ENCODE data around the gene ENTPD1.
A peak's percentile ranks its signal among the peaks of the same experiment; 100 is the strongest.
"Not testable (repeated sequence)": the region's sequence is repeated elsewhere in the genome, so short reads cannot be mapped to it uniquely, and the experiment has no call there.

ENTPD1 gene

DNA sequence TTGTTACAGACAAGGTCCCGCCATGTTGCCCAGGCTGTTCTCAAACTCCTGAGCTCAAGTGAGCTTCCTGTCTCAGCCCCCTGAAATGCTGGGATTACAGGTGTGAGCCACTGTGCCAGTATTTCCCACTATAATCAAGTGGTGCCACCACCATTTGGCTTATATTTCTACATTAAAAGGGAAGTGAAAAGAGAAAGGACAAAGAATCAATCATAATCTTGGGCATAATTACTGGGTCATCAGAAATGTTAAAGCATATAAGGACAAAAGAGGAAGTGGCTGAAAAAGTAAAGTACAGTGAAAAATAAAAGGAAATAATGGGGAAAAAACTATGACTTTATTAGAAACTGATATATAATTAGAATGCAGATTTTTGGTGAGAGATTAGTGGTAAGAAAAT is 25.7 kb upstream of the ENTPD1 start:
- H3K4me3 ChIP-seq (ENCODE audit: low read depth in 1 of 5, low read length in 5 of 5): no peak overlapping the region
- H3K9me3 ChIP-seq (ENCODE audit: control insufficient read depth in 5 of 5, low read length in 5 of 5): peaks cover 0 to 12% (median 9%) of the 10 kb centered on the region in 5 donors
- no peak overlapping the region for H3K9ac ChIP-seq (ENCODE audit: low read length in 5 of 5)
- no peaks in the 10 kb centered on the region for H3K36me3 ChIP-seq (ENCODE audit: control insufficient read depth in 5 of 5, insufficient read depth in 5 of 5, low read length in 5 of 5)
- no peak overlapping the region for H3K27ac ChIP-seq (ENCODE audit: low read depth, low read length)
- peaks cover 0 to 16% (median 0%) of the 10 kb centered on the region in 5 donors for H3K4me1 ChIP-seq (ENCODE audit: control insufficient read depth in 5 of 5, insufficient read depth in 5 of 5, low read length in 5 of 5)
- H3K27me3 ChIP-seq (ENCODE audit: control insufficient read depth in 5 of 5, insufficient read depth in 4 of 5, low read length in 5 of 5): no peaks in the 10 kb centered on the region

DNA sequence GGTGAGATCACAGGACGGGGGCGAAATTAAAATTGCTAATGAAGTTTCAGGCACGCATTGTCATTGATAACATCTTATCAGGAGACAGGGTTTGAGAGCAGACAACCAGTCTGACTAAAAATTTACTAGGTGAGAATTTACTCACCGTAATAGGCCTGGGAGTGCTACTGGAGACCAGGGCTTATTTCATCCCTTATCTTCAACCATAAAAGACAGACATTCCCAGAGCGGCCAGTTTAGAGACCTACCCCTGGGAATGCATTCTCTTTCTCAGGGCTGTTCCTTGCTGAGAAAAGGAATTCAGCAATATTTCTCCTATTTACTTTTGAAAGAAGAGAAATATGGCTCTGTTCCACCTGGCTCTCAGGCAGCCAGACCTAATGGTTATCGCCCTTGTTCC is 23.1 kb upstream of the ENTPD1 start:
- H3K27me3 ChIP-seq (ENCODE audit: control insufficient read depth in 5 of 5, insufficient read depth in 4 of 5, low read length in 5 of 5); H3K4me3 ChIP-seq (ENCODE audit: low read depth in 1 of 5, low read length in 5 of 5); H3K9ac ChIP-seq (ENCODE audit: low read length in 5 of 5); H3K36me3 ChIP-seq (ENCODE audit: control insufficient read depth in 5 of 5, insufficient read depth in 5 of 5, low read length in 5 of 5); H3K27ac ChIP-seq (ENCODE audit: low read depth, low read length): not testable (repeated sequence)
- Histone ChIP-seq H3K9me3 (ENCODE audit: control insufficient read depth in 5 of 5, low read length in 5 of 5) (peaks cover 0 to 12% (median 9%) of the 10 kb centered on the region in 5 donors), H3K4me1 (ENCODE audit: control insufficient read depth in 5 of 5, insufficient read depth in 5 of 5, low read length in 5 of 5) (peaks cover 0 to 16% (median 0%) of the 10 kb centered on the region in 5 donors)

DNA sequence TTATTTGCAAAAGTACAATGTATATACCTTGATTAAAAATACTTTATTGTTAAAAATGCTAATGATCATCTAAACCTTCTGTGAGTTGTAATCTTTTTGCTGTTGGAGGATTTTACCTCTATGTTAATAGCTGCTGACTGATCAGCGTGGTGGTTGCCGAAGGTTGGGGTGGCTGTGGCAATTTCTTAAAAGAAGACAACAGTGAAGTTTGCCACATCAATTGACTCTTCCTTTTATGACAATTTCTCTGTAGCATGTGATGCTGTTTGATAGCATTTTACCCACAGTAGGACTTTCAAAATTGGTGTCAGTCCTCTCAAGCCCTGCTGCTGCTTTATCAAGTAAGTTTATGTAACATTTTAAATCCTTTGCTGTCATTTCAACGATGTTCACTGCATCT is 16.9 kb upstream of the ENTPD1 start:
- Histone ChIP-seq H3K4me3 (ENCODE audit: low read depth in 1 of 5, low read length in 5 of 5) (no peak overlapping the region), H3K9me3 (ENCODE audit: control insufficient read depth in 5 of 5, low read length in 5 of 5) (peaks cover 0 to 1% (median 0%) of the 10 kb centered on the region in 5 donors), H3K36me3 (ENCODE audit: control insufficient read depth in 5 of 5, insufficient read depth in 5 of 5, low read length in 5 of 5) (no peaks in the 10 kb centered on the region), H3K4me1 (ENCODE audit: control insufficient read depth in 5 of 5, insufficient read depth in 5 of 5, low read length in 5 of 5) (peaks cover 0 to 19% (median 0%) of the 10 kb centered on the region in 5 donors), H3K27ac (ENCODE audit: low read depth, low read length) (no peak overlapping the region), H3K27me3 (ENCODE audit: control insufficient read depth in 5 of 5, insufficient read depth in 4 of 5, low read length in 5 of 5) (no peaks in the 10 kb centered on the region), H3K9ac (ENCODE audit: low read length in 5 of 5) (no peak overlapping the region)

DNA sequence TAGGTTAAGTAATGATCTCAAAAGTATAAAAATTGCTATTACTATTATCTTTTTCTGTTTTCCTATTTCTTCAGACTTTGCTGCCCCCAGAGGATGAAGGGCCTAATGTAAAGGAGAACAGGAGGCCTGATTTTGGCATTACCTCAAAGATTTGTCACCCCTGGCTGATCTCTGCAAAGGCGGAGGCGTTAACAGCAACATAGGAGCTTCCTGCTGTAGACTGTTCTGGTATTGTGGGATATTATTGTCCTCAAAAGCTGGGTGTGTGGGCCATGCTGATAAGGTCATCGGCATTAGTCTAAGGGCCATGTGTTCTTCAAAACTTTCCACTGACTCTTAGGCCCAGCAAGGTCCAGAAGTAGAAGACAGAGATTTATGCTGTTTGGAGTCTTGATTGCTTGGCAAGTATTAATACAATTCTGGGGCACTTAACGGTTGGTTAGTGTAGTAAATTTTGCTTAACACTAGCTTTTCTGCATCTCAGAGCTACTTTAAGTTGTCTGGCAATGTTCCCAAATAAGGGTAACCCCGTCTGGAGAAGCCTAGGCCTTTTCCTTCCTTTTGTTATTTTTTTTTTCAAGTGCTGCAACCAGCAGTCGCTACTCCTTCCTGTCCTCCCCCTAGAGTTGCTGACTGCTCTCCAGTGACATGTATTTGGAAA is 14.0 kb upstream of the ENTPD1 start:
- Histone ChIP-seq H3K27ac (ENCODE audit: low read depth, low read length) (peak overlapping the region; percentile 51), H3K9ac (ENCODE audit: low read length in 5 of 5) (no peak overlapping the region), H3K27me3 (ENCODE audit: control insufficient read depth in 5 of 5, insufficient read depth in 4 of 5, low read length in 5 of 5) (no peaks in the 10 kb centered on the region), H3K4me3 (ENCODE audit: low read depth in 1 of 5, low read length in 5 of 5) (no peak overlapping the region), H3K9me3 (ENCODE audit: control insufficient read depth in 5 of 5, low read length in 5 of 5) (no peaks in the 10 kb centered on the region), H3K4me1 (ENCODE audit: control insufficient read depth in 5 of 5, insufficient read depth in 5 of 5, low read length in 5 of 5) (peaks cover 0 to 19% (median 0%) of the 10 kb centered on the region in 5 donors), H3K36me3 (ENCODE audit: control insufficient read depth in 5 of 5, insufficient read depth in 5 of 5, low read length in 5 of 5) (no peaks in the 10 kb centered on the region)

DNA sequence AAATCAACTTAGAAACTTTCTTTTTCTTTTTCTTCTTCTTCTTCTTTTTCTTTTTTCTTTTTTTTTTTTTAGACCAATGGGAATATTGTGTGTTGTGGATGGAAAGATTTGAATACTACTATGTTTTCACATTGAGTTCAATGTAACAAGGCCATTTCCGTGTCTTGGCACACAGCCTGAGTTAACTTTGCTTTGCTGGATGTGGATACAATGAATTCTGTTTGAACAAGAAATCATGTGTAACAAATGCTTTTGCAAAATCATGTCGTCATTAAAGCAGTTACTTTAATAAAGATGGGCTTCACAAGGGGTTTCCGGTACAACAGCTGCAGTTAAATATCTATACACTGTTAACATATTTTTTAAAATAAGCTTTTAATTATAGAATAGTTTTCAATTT is 13.5 kb upstream of the ENTPD1 start:
- Histone ChIP-seq H3K9ac (ENCODE audit: low read length in 5 of 5) (no peak overlapping the region), H3K9me3 (ENCODE audit: control insufficient read depth in 5 of 5, low read length in 5 of 5) (no peaks in the 10 kb centered on the region), H3K27ac (ENCODE audit: low read depth, low read length) (no peak overlapping the region), H3K36me3 (ENCODE audit: control insufficient read depth in 5 of 5, insufficient read depth in 5 of 5, low read length in 5 of 5) (no peaks in the 10 kb centered on the region), H3K4me1 (ENCODE audit: control insufficient read depth in 5 of 5, insufficient read depth in 5 of 5, low read length in 5 of 5) (peaks cover 0 to 19% (median 0%) of the 10 kb centered on the region in 5 donors), H3K4me3 (ENCODE audit: low read depth in 1 of 5, low read length in 5 of 5) (no peak overlapping the region), H3K27me3 (ENCODE audit: control insufficient read depth in 5 of 5, insufficient read depth in 4 of 5, low read length in 5 of 5) (no peaks in the 10 kb centered on the region)

DNA sequence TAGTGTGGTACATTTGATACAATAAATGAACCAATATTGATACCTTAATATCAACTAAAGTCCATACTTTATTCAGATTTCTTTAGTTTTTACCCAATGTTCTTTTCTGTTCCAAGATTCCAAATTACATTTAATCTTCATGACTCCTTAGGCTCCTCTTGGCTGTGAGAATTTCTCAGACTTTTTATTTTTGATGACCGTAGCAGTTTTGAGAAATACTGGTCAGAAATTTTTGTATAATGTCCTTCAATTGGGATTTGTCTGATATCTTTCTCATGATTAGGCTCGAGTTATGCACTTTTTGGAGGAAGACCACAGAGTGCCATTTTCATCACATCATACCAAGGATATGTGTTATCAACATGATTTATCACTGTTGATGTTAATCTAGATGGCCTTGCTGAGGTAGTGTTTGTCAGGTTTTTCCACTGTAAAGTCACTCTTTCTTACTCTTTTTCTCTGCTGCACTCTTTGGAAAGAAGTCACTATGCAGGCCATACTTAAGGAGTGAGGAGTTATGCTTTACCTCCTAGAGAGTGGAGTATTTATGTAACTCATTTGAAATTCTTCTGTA is 12.9 kb upstream of the ENTPD1 start:
- Histone ChIP-seq H3K4me3 (ENCODE audit: low read depth in 1 of 5, low read length in 5 of 5) (no peak overlapping the region), H3K27ac (ENCODE audit: low read depth, low read length) (no peak overlapping the region), H3K9ac (ENCODE audit: low read length in 5 of 5) (no peak overlapping the region), H3K36me3 (ENCODE audit: control insufficient read depth in 5 of 5, insufficient read depth in 5 of 5, low read length in 5 of 5) (no peaks in the 10 kb centered on the region), H3K4me1 (ENCODE audit: control insufficient read depth in 5 of 5, insufficient read depth in 5 of 5, low read length in 5 of 5) (peaks cover 0 to 19% (median 0%) of the 10 kb centered on the region in 5 donors), H3K9me3 (ENCODE audit: control insufficient read depth in 5 of 5, low read length in 5 of 5) (no peaks in the 10 kb centered on the region), H3K27me3 (ENCODE audit: control insufficient read depth in 5 of 5, insufficient read depth in 4 of 5, low read length in 5 of 5) (no peaks in the 10 kb centered on the region)

DNA sequence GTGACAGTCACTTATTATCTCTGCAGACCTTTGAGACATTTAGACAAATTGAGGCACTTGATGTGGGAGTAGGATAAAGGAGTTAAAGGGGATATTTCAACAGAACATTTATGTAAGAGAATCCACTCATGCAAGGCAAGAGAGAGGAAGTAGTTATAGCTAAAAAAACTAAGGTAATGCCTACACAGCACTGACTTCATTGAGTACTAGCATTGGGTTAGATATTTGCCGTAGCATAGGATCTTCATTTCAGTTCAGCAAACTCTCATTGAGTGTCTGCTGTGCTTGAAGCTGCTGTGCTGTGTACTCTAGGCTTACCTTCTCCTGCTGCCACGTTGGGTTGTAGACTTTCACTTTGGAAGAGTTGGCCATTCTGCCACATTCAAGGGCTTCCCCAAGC is 10.5 kb upstream of the ENTPD1 start:
- H3K27ac ChIP-seq (ENCODE audit: low read depth, low read length): no peak overlapping the region
- H3K9me3 ChIP-seq (ENCODE audit: control insufficient read depth in 5 of 5, low read length in 5 of 5): no peaks in the 10 kb centered on the region
- H3K4me1 ChIP-seq (ENCODE audit: control insufficient read depth in 5 of 5, insufficient read depth in 5 of 5, low read length in 5 of 5): peaks cover 0 to 19% (median 0%) of the 10 kb centered on the region in 5 donors
- no peaks in the 10 kb centered on the region for H3K27me3 ChIP-seq (ENCODE audit: control insufficient read depth in 5 of 5, insufficient read depth in 4 of 5, low read length in 5 of 5)
- H3K9ac ChIP-seq (ENCODE audit: low read length in 5 of 5): no peak overlapping the region
- no peaks in the 10 kb centered on the region for H3K36me3 ChIP-seq (ENCODE audit: control insufficient read depth in 5 of 5, insufficient read depth in 5 of 5, low read length in 5 of 5)
- no peak overlapping the region for H3K4me3 ChIP-seq (ENCODE audit: low read depth in 1 of 5, low read length in 5 of 5)

DNA sequence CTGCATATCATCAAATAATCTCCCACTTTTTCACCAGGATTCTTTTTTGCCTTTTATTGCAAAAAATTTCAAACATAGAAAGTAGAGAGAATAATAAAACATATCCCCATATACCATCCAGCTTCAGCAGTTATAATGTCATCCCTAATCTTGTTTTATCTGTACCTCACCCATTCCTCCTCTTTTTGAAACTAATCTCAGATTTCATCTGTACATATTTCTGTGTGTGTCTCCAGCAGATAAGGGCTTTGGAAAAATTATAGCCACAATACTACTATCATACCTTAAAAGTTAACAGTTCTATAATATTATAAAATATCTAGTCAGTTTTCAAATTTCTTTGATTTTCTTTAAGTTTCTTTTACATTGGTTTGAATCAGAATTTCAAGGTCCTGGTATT is 7.6 kb upstream of the ENTPD1 start:
- H3K4me3 ChIP-seq (ENCODE audit: low read depth in 1 of 5, low read length in 5 of 5): no peak overlapping the region
- H3K36me3 ChIP-seq (ENCODE audit: control insufficient read depth in 5 of 5, insufficient read depth in 5 of 5, low read length in 5 of 5): no peaks in the 10 kb centered on the region
- no peaks in the 10 kb centered on the region for H3K27me3 ChIP-seq (ENCODE audit: control insufficient read depth in 5 of 5, insufficient read depth in 4 of 5, low read length in 5 of 5)
- H3K9ac ChIP-seq (ENCODE audit: low read length in 5 of 5): no peak overlapping the region
- H3K27ac ChIP-seq (ENCODE audit: low read depth, low read length): no peak overlapping the region
- no peaks in the 10 kb centered on the region for H3K9me3 ChIP-seq (ENCODE audit: control insufficient read depth in 5 of 5, low read length in 5 of 5)
- no peaks in the 10 kb centered on the region for H3K4me1 ChIP-seq (ENCODE audit: control insufficient read depth in 5 of 5, insufficient read depth in 5 of 5, low read length in 5 of 5)

DNA sequence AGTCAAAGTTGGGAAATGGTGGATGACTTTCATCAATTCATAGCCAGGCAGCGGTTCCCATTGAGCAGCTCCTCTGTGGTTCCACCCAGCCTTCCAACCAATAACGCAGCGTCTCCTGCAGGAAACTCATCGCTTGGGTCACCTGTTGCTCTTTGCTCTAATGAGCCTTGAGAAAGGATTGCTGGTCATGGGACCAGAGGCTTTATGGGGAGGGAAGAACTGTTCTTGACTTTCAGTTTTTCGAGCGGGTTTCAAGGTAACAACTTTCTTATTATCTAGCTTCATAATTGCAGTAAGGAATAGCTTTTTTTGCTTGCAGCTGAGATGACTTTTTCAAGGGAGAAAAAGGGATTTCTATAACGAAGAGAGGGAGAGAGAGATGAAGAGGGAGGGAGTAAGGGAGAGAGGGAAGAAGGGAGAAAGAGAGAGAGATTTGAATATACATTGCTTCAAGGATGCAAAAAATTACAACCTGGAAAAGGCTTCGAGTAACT is 405 bp upstream of the ENTPD1 start:
- Histone ChIP-seq H3K4me3 (ENCODE audit: low read depth in 1 of 5, low read length in 5 of 5) (peak overlapping the region; percentile 7 to 53 (median 45)), H3K4me1 (ENCODE audit: control insufficient read depth in 5 of 5, insufficient read depth in 5 of 5, low read length in 5 of 5) (peaks cover 0 to 18% (median 4%) of the 10 kb centered on the region in 5 donors), H3K9me3 (ENCODE audit: control insufficient read depth in 5 of 5, low read length in 5 of 5) (no peaks in the 10 kb centered on the region), H3K36me3 (ENCODE audit: control insufficient read depth in 5 of 5, insufficient read depth in 5 of 5, low read length in 5 of 5) (no peaks in the 10 kb centered on the region), H3K9ac (ENCODE audit: low read length in 5 of 5) (peak overlapping the region in 2 of 5 donors; percentile 31 to 60), H3K27me3 (ENCODE audit: control insufficient read depth in 5 of 5, insufficient read depth in 4 of 5, low read length in 5 of 5) (peaks cover 0 to 4% (median 0%) of the 10 kb centered on the region in 5 donors), H3K27ac (ENCODE audit: low read depth, low read length) (no peak overlapping the region)

DNA sequence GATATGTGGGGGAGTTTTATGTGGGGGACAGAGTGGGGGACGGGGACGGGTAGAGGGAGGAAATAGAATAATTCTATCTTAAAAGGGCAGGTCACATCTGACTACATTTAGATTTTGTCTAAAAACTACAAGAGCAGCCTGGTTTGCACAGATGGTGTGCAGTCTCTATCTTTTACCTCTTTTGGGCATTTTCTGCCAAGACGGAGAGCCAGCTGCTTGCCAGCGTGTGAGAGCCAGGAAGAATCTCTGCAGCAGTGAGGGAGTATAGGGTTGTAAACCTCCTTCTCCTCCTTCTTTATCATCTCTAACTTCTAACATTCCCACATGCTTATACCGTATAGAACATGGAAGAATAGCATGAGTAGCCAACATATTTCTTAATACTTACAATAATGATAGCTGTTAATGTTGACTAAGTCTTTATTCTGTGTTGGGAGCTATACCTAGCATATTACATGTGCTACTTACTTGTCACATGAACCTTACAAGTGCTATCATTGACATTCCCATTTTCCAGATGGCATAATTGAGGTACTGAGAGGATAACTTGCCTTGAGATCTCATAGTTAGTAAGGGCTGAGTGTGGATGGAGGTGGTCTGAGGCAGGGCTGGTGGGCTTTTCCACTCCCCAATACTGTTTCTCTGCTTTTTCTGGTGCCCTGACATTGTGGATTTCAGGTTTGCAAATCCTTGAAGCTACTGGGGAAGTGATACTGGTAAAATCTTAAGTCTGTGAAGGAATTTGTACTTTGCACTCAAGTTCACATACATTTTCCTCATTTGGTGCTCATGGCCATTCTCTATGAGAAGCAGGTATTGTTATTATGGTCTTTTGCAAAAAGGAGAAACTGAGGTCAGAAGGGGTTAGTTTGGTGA is 1.1 kb downstream of the ENTPD1 start:
- Histone ChIP-seq H3K36me3 (ENCODE audit: control insufficient read depth in 5 of 5, insufficient read depth in 5 of 5, low read length in 5 of 5) (no peaks in the 10 kb centered on the region), H3K27me3 (ENCODE audit: control insufficient read depth in 5 of 5, insufficient read depth in 4 of 5, low read length in 5 of 5) (peaks cover 0 to 4% (median 0%) of the 10 kb centered on the region in 5 donors), H3K9ac (ENCODE audit: low read length in 5 of 5) (no peak overlapping the region), H3K4me1 (ENCODE audit: control insufficient read depth in 5 of 5, insufficient read depth in 5 of 5, low read length in 5 of 5) (peaks cover 0 to 18% (median 4%) of the 10 kb centered on the region in 5 donors), H3K27ac (ENCODE audit: low read depth, low read length) (no peak overlapping the region), H3K4me3 (ENCODE audit: low read depth in 1 of 5, low read length in 5 of 5) (peak overlapping the region in 4 of 5 donors; percentile 43 to 53 (median 47)), H3K9me3 (ENCODE audit: control insufficient read depth in 5 of 5, low read length in 5 of 5) (no peaks in the 10 kb centered on the region)
